Panc1 (cell line): ENCODE data around the gene MAGEC3. TPM values are rescaled to one million over a fixed set of nuclear protein-coding genes. Genes with fewer than 3 reads are reported as not detected.

Source experiments
- ATAC-seq: fragments of 200-7000 bp; cut with Tn5 transposase; 2 replicates; pipeline ENCODE4 v1.9.1; 2020; ENCODE audit warnings: mild to moderate bottlenecking, moderate library complexity
- BruUV-seq: library from RNA; stranded (reverse); fragments of 400-500 nt; replicated peaks from 2 replicates; lab custom pipeline; 2021; lab: Mats Ljungman, UMichigan
- CTCF ChIA-PET: fragments of 300-600 bp; sonication (Branson Sonifier 250); formaldehyde crosslinking; loops from one replicate; lab custom pipeline; 2022; ENCODE audit warnings: antibody characterized with exemption; lab: Charles Lee
- POLR2A ChIA-PET: fragments of 300-600 bp; sonication (Branson Sonifier 250); formaldehyde crosslinking; loops from one replicate; lab custom pipeline; 2022; ENCODE audit warnings: antibody characterized with exemption; lab: Charles Lee
- DNase-seq: peaks from one replicate; pipeline ENCODE4 v3.0.0-alpha.2; 2010; ENCODE audit warnings: low read depth, low spot score
- H3K27ac ChIP-seq: 2 replicates; pipeline ENCODE4 v1.5.1; 2011; ENCODE audit warnings: mild to moderate bottlenecking, low read length, inconsistent platforms
- H3K27me3 ChIP-seq: fragments of 200-500 bp; sonication (Bioruptor generic); 2 replicates; pipeline ENCODE4 v1.6.0; 2014; ENCODE audit warnings: low read length, inconsistent platforms; ENCODE audit not compliant: control insufficient read depth, insufficient read depth
- H3K36me3 ChIP-seq: fragments of 200-500 bp; sonication (Bioruptor generic); 2 replicates; pipeline ENCODE4 v1.5.1; 2014; ENCODE audit warnings: inconsistent platforms, mild to moderate bottlenecking, low read length, moderate library complexity; ENCODE audit not compliant: control insufficient read depth, insufficient read depth
- H3K4me1 ChIP-seq: 2 replicates; pipeline ENCODE4 v1.5.1; 2011; ENCODE audit warnings: inconsistent platforms, mild to moderate bottlenecking, low read length, moderate library complexity; ENCODE audit not compliant: control insufficient read depth, insufficient read depth
- H3K4me3 ChIP-seq, 2 experiments: 2 replicates each; pipeline ENCODE4 v1.5.1; 2011 to 2012; ENCODE audit warnings: low read depth in 2 of 2, low read length in 2 of 2, mild to moderate bottlenecking in 2 of 2, inconsistent platforms in 1 of 2, moderate library complexity in 1 of 2
- H3K9me3 ChIP-seq: fragments of 200-500 bp; sonication (Bioruptor generic); 2 replicates; pipeline ENCODE4 v1.5.1; 2014; ENCODE audit warnings: low read depth, mild to moderate bottlenecking, inconsistent platforms, low read length, moderate library complexity; ENCODE audit not compliant: control insufficient read depth, insufficient read depth
- POLR2AphosphoS5 ChIP-seq: IDR thresholded peaks from 2 replicates; pipeline ENCODE4 v1.6.1; 2012; ENCODE audit warnings: mild to moderate bottlenecking, low read depth, low read length, moderate library complexity
- SIN3A ChIP-seq: IDR thresholded peaks from 2 replicates; pipeline ENCODE4 v1.6.1; 2012; ENCODE audit warnings: low read depth, mild to moderate bottlenecking, low read length, moderate library complexity, borderline replicate concordance; ENCODE audit not compliant: insufficient read depth
- TCF7L2 ChIP-seq: IDR thresholded peaks from 2 replicates; pipeline ENCODE4 v1.6.1; 2011; ENCODE audit warnings: mild to moderate bottlenecking, low read depth, low read length, inconsistent platforms
- in situ Hi-C: cut with HindIII; loops from 2 replicates; pipeline ENCODE4 v1.10.0; 2016; ENCODE audit warnings: low sequenced_read_pairs, low pct_unique_long_range_greater_than_20kb
- intact Hi-C: fragments of 100-400 bp; cut with micrococcal nuclease; formaldehyde crosslinking; loops from one replicate; pipeline ENCODE4 v1.10.0; 2022; ENCODE audit not compliant: unreplicated experiment
- total RNA-seq: library from RNA; stranded (reverse); gene quantifications from one replicate; pipeline ENCODE4 v1.2.1, GENCODE V29; 2021; ENCODE audit not compliant: unreplicated experiment
- TF ChIP-seq, protein P1 (sequence below), 2 experiments: IDR thresholded peaks; 2 replicates each; pipeline ENCODE4 v1.6.1; 2011 to 2012; ENCODE audit warnings: low read depth in 2 of 2, control low read depth in 1 of 2, low read length in 1 of 2, mild to moderate bottlenecking in 1 of 2, moderate library complexity in 1 of 2; ENCODE audit not compliant: insufficient read depth in 1 of 2
- TF ChIP-seq, protein P2 (sequence below): fragments of 450-650 bp; IDR thresholded peaks from 2 replicates; pipeline ENCODE4 v1.5.1; 2017; ENCODE audit warnings: mild to moderate bottlenecking

MAGEC3 gene
- total RNA-seq, 1 experiment from 2014 or later: not detected

DNA sequence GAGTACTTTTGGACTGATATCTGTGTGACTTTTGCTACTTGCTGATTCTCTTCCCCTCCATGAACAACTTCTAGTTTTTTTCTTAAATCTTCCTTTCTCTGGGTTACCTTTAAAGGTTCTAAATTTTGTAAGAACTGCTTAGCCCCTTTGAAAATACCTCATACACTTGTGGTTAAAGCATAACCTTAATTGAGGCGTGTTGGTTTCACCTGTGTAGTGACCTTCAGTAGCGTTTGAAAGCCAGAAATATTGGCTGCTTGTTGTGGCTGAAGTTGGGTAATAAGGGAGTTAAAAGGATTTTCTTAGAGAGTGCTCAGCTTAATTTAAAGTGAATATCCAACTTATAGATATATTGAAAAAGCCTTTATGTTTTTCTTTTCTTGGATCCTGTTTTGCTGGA is 97.5 kb downstream of the MAGEC3 start:
- H3K9me3 ChIP-seq: peaks cover 7% of the 10 kb centered on the region; the same call in 1 of the 2 replicates
- H3K36me3 ChIP-seq: no peaks in the 10 kb centered on the region
- no peak for DNase-seq
- no peaks in the 10 kb centered on the region for H3K4me1 ChIP-seq
- TF ChIP-seq POLR2AphosphoS5 (no peak), SIN3A (no peak), TCF7L2 (no peak)
- TF ChIP-seq, protein P1, sequence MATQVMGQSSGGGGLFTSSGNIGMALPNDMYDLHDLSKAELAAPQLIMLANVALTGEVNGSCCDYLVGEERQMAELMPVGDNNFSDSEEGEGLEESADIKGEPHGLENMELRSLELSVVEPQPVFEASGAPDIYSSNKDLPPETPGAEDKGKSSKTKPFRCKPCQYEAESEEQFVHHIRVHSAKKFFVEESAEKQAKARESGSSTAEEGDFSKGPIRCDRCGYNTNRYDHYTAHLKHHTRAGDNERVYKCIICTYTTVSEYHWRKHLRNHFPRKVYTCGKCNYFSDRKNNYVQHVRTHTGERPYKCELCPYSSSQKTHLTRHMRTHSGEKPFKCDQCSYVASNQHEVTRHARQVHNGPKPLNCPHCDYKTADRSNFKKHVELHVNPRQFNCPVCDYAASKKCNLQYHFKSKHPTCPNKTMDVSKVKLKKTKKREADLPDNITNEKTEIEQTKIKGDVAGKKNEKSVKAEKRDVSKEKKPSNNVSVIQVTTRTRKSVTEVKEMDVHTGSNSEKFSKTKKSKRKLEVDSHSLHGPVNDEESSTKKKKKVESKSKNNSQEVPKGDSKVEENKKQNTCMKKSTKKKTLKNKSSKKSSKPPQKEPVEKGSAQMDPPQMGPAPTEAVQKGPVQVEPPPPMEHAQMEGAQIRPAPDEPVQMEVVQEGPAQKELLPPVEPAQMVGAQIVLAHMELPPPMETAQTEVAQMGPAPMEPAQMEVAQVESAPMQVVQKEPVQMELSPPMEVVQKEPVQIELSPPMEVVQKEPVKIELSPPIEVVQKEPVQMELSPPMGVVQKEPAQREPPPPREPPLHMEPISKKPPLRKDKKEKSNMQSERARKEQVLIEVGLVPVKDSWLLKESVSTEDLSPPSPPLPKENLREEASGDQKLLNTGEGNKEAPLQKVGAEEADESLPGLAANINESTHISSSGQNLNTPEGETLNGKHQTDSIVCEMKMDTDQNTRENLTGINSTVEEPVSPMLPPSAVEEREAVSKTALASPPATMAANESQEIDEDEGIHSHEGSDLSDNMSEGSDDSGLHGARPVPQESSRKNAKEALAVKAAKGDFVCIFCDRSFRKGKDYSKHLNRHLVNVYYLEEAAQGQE (IDR thresholded peaks at IDR 0.05; ENCODE audit: insufficient read depth in 1 of 2, low read depth in 2 of 2, low read length in 1 of 2): no peak
- TF ChIP-seq, protein P2, sequence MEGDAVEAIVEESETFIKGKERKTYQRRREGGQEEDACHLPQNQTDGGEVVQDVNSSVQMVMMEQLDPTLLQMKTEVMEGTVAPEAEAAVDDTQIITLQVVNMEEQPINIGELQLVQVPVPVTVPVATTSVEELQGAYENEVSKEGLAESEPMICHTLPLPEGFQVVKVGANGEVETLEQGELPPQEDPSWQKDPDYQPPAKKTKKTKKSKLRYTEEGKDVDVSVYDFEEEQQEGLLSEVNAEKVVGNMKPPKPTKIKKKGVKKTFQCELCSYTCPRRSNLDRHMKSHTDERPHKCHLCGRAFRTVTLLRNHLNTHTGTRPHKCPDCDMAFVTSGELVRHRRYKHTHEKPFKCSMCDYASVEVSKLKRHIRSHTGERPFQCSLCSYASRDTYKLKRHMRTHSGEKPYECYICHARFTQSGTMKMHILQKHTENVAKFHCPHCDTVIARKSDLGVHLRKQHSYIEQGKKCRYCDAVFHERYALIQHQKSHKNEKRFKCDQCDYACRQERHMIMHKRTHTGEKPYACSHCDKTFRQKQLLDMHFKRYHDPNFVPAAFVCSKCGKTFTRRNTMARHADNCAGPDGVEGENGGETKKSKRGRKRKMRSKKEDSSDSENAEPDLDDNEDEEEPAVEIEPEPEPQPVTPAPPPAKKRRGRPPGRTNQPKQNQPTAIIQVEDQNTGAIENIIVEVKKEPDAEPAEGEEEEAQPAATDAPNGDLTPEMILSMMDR: no peak
- in situ Hi-C loops (no loop called here), intact Hi-C loops (no loop called here)
- no peak overlapping the region for H3K27ac ChIP-seq
- no TSS peak for BruUV-seq
- CTCF ChIA-PET: no interaction called here
- no peak overlapping the region for H3K4me3 ChIP-seq
- ATAC-seq: no peak
- POLR2A ChIA-PET: no interaction called here
- no peaks in the 10 kb centered on the region for H3K27me3 ChIP-seq

DNA sequence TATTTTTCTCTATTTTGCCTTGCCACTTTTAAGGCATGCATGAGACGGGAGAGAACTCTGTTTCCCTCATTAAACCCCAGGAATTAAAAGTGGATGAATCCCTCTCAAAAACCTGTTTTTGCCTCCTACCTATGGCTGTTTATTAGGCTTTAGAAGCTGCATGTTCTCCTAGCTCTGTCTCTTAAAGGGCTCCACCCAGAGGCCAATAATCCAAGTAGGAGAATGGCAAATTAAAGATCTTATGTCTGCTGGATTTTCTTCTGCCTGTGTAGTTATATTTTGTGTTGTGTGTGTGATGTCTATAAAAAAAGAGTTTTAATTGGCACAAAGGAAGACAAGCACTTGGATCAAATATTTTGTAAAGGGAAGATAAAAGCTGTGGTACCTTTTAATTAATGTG is 98.0 kb downstream of the MAGEC3 start:
- BruUV-seq: no TSS peak
- no peak overlapping the region for H3K4me3 ChIP-seq
- ATAC-seq (no peak), DNase-seq (no peak)
- TF ChIP-seq, protein P1 (IDR thresholded peaks at IDR 0.05; ENCODE audit: insufficient read depth in 1 of 2, low read depth in 2 of 2, low read length in 1 of 2): no peak
- no peak for TF ChIP-seq SIN3A
- no peak for TF ChIP-seq POLR2AphosphoS5
- TF ChIP-seq, protein P2: no peak; the same call in 1 of the 2 replicates
- TF ChIP-seq TCF7L2: no peak
- intact Hi-C loops (no loop called here), in situ Hi-C loops (no loop called here)
- no peaks in the 10 kb centered on the region for H3K4me1 ChIP-seq
- peaks cover 7% of the 10 kb centered on the region; the same call in 1 of the 2 replicates for H3K9me3 ChIP-seq
- no peaks in the 10 kb centered on the region for H3K27me3 ChIP-seq
- no peaks in the 10 kb centered on the region for H3K36me3 ChIP-seq
- CTCF ChIA-PET: no interaction called here
- H3K27ac ChIP-seq: no peak overlapping the region
- POLR2A ChIA-PET: no interaction called here
